Limb (tissue), 2 donors: ENCODE measurements around the gene ADA.
"Not testable (repeated sequence)": the region's sequence is repeated elsewhere in the genome, so short reads cannot be mapped to it uniquely, and the experiment has no call there.

Experiments
- DNase-seq, 2 donors: peaks; one replicate each; pipeline ENCODE4 v3.0.0-alpha.2; 2016; ENCODE audit errors: extremely low spot score in 2 of 2

ADA gene

DNA sequence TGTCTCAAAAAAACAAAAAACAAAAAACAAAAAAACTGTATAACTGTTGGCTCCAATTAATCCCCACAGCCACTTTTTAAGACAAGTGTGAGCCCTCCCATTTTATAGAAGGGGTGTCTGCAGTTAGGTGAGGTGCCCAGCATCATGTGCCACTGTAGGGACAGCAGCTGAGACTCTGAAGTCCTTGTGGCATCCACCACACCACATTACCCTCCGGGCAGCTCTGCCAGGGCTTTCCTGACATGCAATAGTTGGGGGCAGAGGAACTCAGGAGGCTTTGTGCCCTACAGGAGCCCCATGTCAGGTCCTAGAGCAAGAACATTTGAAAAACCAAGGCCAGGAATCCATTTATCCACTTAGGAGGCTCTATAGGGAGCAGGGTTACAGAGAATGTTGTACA, 51.8 kb downstream of the ADA start:
- DNase-seq = no peak

- DNase-seq = no peak
Observed at GRCh38 chr20:44598423-44599305, 52.8 kb downstream of the ADA start.

DNA sequence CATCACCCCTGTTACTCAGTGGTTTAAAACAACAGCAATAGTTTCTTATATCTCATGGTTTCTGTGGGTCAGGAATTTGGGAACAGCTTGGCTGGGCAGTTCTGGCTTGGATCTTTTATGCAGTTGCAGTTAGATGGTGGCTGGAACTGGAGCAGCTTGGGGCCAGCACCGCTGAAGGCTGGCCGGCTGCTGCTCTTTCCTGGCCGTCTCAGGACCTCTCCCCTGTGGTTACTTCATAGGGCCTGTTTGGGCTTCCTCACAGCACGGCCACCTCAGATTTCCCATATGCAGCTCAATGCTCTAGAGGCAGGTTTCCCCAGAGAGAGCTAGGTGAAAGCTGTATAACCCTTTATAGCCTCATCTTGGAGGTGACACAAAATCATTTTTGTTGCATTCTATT, 53.6 kb downstream of the ADA start:
- no peak for DNase-seq

GRCh38 chr20:44597516-44597915, 54.0 kb downstream of the ADA start:
- DNase-seq = no peak

DNA sequence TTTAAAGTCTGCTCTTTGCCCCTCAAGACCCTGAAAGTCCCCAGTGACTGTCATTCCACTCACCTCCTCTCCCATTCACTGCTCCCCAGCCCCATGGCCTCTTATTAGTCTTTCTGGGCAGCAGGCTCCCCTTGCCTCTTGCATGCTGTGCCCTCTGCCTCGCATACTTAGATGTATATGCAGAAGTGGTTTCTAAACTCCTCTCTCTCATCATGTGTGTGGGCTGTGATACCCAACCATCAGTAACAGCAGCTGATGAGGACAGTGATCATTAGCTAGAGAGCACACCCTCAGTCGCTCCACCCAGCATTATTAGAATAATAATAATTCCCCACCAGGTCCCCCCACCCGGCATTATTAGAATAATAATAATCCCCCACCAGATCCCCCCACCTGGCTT, 54.6 kb downstream of the ADA start:
- DNase-seq = no peak

GRCh38 chr20:44596010-44596409, 55.5 kb downstream of the ADA start:
- DNase-seq = no peak

GRCh38 chr20:44594730-44595129, 56.8 kb downstream of the ADA start:
- DNase-seq = no peak

- no peak for DNase-seq
Observed at GRCh38 chr20:44593751-44594150, 57.7 kb downstream of the ADA start.

GRCh38 chr20:44592366-44592765, 59.1 kb downstream of the ADA start:
- no peak for DNase-seq

GRCh38 chr20:44590980-44591778, 60.3 kb downstream of the ADA start:
- no peak for DNase-seq

GRCh38 chr20:44589537-44589936, 62.0 kb downstream of the ADA start:
- DNase-seq = no peak

- not testable (repeated sequence) for DNase-seq
Observed at GRCh38 chr20:44588321-44588720, 63.2 kb downstream of the ADA start.

DNA sequence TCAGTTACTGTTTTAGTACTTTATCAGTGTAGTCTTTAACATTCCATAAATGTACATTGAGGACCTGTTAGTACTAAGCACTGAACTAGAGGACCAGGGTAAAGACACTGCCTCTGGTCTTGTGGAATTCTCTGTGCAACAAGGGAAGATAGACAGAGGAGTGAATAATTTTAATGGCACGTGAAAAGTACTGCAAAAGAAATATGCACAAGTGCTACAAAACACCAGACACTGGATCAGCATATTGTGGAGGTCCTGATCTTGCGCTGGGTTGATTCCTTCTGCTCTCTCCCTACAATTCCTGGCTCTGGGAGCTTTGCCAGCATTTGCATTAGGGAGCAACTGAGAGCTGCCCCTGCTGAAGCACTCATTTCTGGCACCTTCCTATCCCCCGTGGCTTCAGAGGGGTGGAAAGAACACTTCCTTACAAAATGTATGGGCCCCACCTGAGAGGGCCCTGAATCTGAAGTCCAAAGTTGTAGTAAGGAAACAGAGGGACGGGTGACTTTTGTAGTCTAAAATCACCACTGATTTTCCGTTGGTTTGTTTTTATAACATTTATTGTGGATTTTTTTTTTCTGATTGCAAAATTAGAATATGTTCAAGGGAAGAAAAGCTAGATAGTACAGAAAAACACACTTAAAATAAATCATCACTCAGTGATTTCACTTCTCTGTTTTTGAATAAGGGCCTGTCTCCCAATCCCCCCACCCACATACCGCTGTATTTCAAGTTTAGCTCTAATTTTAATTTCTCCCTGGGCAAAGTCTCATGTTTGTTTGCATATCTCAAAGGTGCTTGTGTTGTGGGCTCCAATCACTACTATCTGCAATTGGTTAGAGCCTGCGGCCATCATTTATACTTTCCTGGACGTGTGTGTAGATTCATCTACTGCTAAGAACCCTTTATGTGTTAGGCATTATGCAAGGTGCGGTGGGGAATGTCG, 64.2 kb downstream of the ADA start:
- no peak for DNase-seq

- DNase-seq = no peak
Observed at GRCh38 chr20:44586289-44586911, 65.1 kb downstream of the ADA start.

DNA sequence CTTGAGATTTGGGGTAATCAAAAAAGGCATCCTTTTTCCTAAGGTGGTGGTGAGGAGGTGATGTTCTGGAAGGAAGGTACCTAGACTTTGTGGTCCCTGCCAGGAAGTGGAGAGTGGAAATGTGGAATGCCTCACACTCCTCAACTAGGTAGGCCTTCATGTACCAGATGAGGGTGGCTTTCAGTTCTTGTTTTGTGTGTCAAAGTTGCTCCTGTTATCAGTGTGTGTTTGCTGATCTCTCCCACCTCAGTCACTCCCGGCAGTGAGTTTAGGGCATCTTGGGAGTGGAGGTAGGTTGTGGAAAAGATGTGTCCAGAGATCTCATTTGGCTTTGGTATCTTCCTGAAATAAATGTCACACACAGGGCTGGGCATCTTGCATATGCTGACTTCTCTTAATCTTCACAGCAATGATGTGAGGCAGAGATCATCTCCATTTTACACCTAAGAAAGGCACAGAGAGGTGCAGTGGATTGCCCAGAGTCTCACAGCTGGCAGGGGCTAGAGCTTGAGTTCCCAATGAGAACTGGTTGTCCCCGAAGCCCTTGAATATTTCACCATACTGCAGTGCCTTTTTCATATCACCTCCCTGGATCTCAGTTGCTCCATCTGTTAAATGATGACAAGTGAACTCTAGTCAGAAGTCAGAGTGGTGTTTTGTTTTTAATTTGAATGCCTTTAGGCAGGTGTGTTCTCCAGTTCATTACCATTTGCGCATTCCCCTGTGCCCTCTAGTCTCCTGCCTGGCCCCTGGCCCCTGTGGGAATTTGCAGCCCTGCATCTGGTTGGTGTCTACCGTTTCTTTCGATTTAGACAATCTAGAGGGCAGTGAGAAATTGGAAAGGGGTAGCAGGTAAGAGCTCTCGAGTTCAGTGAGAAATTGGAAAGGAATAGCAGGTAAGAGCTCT, 66.2 kb downstream of the ADA start:
- no peak for DNase-seq

GRCh38 chr20:44584162-44584561, 67.3 kb downstream of the ADA start:
- no peak for DNase-seq

DNA sequence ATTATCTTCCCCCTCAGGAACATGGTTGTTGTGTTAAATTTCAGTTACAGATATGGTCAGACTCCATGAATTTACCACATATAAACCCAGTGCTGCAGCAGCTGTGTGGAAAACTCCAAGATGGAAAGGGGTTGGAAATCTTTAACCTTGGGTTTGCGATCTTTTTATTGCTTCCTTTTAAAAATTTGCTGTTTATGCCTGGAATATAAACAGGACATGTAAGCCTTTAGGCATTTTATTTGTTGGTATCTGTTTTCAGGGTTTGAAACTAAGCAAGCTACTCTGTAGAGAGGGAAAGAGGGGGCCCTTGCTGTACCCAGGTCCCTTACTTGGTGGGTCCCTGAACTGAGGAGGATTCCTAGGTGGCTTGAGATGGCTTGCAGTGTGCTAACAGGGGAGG, 68.3 kb downstream of the ADA start:
- DNase-seq = no peak

DNA sequence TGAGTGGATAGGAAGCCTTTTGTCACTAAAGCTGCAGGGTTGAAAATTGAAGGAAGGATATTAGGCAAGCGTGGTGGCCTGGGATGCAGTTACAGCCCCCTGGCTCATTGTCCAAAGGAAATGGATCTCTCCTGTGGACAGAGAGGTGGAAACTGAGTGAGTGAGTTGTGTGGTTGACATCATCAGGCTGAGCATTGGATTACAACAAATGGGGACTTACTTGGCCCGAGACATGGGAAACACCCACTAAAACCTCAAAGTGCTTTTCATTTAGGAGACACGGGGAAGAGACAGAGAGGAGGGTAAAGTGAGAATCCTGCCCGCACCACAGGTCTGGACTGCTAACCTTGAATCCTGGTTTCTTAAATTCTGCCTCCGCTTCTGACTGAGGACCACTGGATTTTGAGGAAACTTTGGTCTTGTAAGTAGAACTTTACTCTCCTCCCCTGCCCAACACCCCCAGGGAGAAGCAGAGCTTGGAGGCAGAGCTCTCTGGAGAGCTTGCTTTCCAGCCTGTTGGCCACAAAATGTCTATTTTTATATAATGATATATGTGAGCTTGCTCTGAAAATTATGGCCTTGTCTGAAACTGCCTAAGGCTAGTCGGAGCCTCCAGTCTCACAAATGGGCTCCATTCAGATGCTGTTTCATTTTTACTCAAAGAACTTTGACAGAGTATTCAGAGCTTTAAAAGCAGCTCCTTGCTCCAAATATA, 69.0 kb downstream of the ADA start, which contains the start of gene PKIG:
Gene PKIG, plus strand, starts transcription at position 269 of the 715 bp plus-strand sequence. CDS start 31,978 bp downstream, outside the sequence.
- DNase-seq = peak; percentile 48 to 52

GRCh38 chr20:44581515-44581914, 70.0 kb downstream of the ADA start:
- no peak for DNase-seq
